ENCODE measurements around the gene RSPH4A. TPM values are rescaled to one million over a fixed set of nuclear protein-coding genes. Genes with fewer than 3 reads are reported as not detected.

RSPH4A gene
- total RNA-seq, 1 experiment from 2014 or later = 0.04 TPM

GRCh38 chr6:116624036-116624805 lies 7.9 kb downstream of the RSPH4A start:
- no peaks in the 10 kb centered on the region for H3K36me3 ChIP-seq (ENCODE audit: low read depth, low read length)
- no TSS peak for BruUV-seq (replicated peaks)
- no peaks in the 10 kb centered on the region for H3K9me3 ChIP-seq (ENCODE audit: low read length)
- peaks cover 10% of the 10 kb centered on the region for H3K4me1 ChIP-seq (ENCODE audit: insufficient read depth, low read length)
- no peak overlapping the region for H3K27ac ChIP-seq (ENCODE audit: low read length)
- no peak overlapping the region for H3K9ac ChIP-seq (ENCODE audit: low read length)
- intact Hi-C loops (cut with micrococcal nuclease) = no loop called here
- no peaks in the 10 kb centered on the region for H3K9me2 ChIP-seq (replicated peaks; ENCODE audit: low read length)
- peak overlapping the region; percentile 10; the same call in 1 of the 2 replicates for H3K4me2 ChIP-seq (ENCODE audit: low read length)
- no peaks in the 10 kb centered on the region for H3K27me3 ChIP-seq (ENCODE audit: low read length)
- H3K79me2 ChIP-seq (ENCODE audit: low read length) = no peaks in the 10 kb centered on the region
- CTCF ChIA-PET = no interaction called here
- no peak overlapping the region for H3K4me3 ChIP-seq (ENCODE audit: low read length)
- ATAC-seq (peak; percentile 71), DNase-seq (peak; percentile 63)
- TF ChIP-seq EZH2phosphoT487 (IDR thresholded peaks at IDR 0.05; ENCODE audit: borderline replicate concordance, low read length) (no peak), EZH2 (IDR thresholded peaks at IDR 0.05; ENCODE audit: low read length, unreplicated experiment) (no peak), CTCF (conservative IDR thresholded peaks at IDR 0.05; ENCODE audit: low read depth, low read length) (no peak)
- no peaks in the 10 kb centered on the region for H3F3A ChIP-seq (ENCODE audit: low read length, unreplicated experiment)
- no peak overlapping the region for H2AFZ ChIP-seq (ENCODE audit: low read length)
- POLR2A ChIA-PET (ENCODE audit: unreplicated experiment) = interaction anchor here (0.6 kb wide), 1 partner anchor 922 kb away, joined by 5 read pairs; no protein-coding TSS in a partner anchor
- no peaks in the 10 kb centered on the region for H4K20me1 ChIP-seq (ENCODE audit: low read length)

- H3K4me1 ChIP-seq (ENCODE audit: insufficient read depth, low read length) = peaks cover 10% of the 10 kb centered on the region
- ATAC-seq (no peak), DNase-seq (no peak)
- H3K36me3 ChIP-seq (ENCODE audit: low read depth, low read length) = no peaks in the 10 kb centered on the region
- intact Hi-C loops (cut with micrococcal nuclease) = no loop called here
- no peaks in the 10 kb centered on the region for H3K9me3 ChIP-seq (ENCODE audit: low read length)
- H3K79me2 ChIP-seq (ENCODE audit: low read length) = no peaks in the 10 kb centered on the region
- POLR2A ChIA-PET (ENCODE audit: unreplicated experiment) = no interaction called here
- H3K4me3 ChIP-seq (ENCODE audit: low read length) = no peak overlapping the region
- no peak overlapping the region for H3K4me2 ChIP-seq (ENCODE audit: low read length)
- CTCF ChIA-PET = no interaction called here
- H3K9me2 ChIP-seq (replicated peaks; ENCODE audit: low read length) = no peaks in the 10 kb centered on the region
- TF ChIP-seq EZH2phosphoT487 (IDR thresholded peaks at IDR 0.05; ENCODE audit: borderline replicate concordance, low read length) = no peak
- TF ChIP-seq CTCF (conservative IDR thresholded peaks at IDR 0.05; ENCODE audit: low read depth, low read length) = no peak
- no peak for TF ChIP-seq EZH2 (IDR thresholded peaks at IDR 0.05; ENCODE audit: low read length, unreplicated experiment)
- BruUV-seq (replicated peaks) = no TSS peak
- H4K20me1 ChIP-seq (ENCODE audit: low read length) = no peaks in the 10 kb centered on the region
- no peaks in the 10 kb centered on the region for H3F3A ChIP-seq (ENCODE audit: low read length, unreplicated experiment)
- H3K27ac ChIP-seq (ENCODE audit: low read length) = no peak overlapping the region
- no peaks in the 10 kb centered on the region for H3K27me3 ChIP-seq (ENCODE audit: low read length)
- no peak overlapping the region for H3K9ac ChIP-seq (ENCODE audit: low read length)
- H2AFZ ChIP-seq (ENCODE audit: low read length) = no peak overlapping the region
Observed at GRCh38 chr6:116625872-116626271, 9.6 kb downstream of the RSPH4A start.

GRCh38 chr6:116629563-116629981 lies 13.3 kb downstream of the RSPH4A start:
- no peak for TF ChIP-seq EZH2 (IDR thresholded peaks at IDR 0.05; ENCODE audit: low read length, unreplicated experiment)
- TF ChIP-seq EZH2phosphoT487 (IDR thresholded peaks at IDR 0.05; ENCODE audit: borderline replicate concordance, low read length) = no peak
- no peak for TF ChIP-seq CTCF (conservative IDR thresholded peaks at IDR 0.05; ENCODE audit: low read depth, low read length)

More at GRCh38 chr6:116629563-116629981, 13.3 kb downstream of the RSPH4A start:
- peaks cover 5% of the 10 kb centered on the region; the same call in 1 of the 2 replicates for H3K36me3 ChIP-seq (ENCODE audit: low read depth, low read length)
- H3K9me2 ChIP-seq (replicated peaks; ENCODE audit: low read length) = no peaks in the 10 kb centered on the region
- H3K27me3 ChIP-seq (ENCODE audit: low read length) = no peaks in the 10 kb centered on the region
- no peak overlapping the region for H3K9ac ChIP-seq (ENCODE audit: low read length)
- H3K4me3 ChIP-seq (ENCODE audit: low read length) = no peak overlapping the region
- ATAC-seq (no peak), DNase-seq (no peak)
- H3K79me2 ChIP-seq (ENCODE audit: low read length) = no peaks in the 10 kb centered on the region
- POLR2A ChIA-PET (ENCODE audit: unreplicated experiment) = no interaction called here
- H3K4me1 ChIP-seq (ENCODE audit: insufficient read depth, low read length) = peaks cover 4% of the 10 kb centered on the region; the same call in 1 of the 2 replicates
- H4K20me1 ChIP-seq (ENCODE audit: low read length) = no peaks in the 10 kb centered on the region
- BruUV-seq (replicated peaks) = no TSS peak
- CTCF ChIA-PET = no interaction called here
- H3K4me2 ChIP-seq (ENCODE audit: low read length) = no peak overlapping the region
- no peaks in the 10 kb centered on the region for H3F3A ChIP-seq (ENCODE audit: low read length, unreplicated experiment)
- H3K27ac ChIP-seq (ENCODE audit: low read length) = no peak overlapping the region
- no peak overlapping the region for H2AFZ ChIP-seq (ENCODE audit: low read length)
- no peaks in the 10 kb centered on the region for H3K9me3 ChIP-seq (ENCODE audit: low read length)
- intact Hi-C loops (cut with micrococcal nuclease) = no loop called here

Data from PC-3 (cell line).